Ishikawa (cell line): ENCODE measurements around the gene RNF121.

Experiments
- CEBPB ChIP-seq: IDR thresholded peaks from 2 replicates; pipeline ENCODE4 v1.6.1; 2012
- CREB1 ChIP-seq: IDR thresholded peaks from 2 replicates; pipeline ENCODE4 v1.6.1; 2012; ENCODE audit warnings: low read depth
- EGR1 ChIP-seq: IDR thresholded peaks from 2 replicates; pipeline ENCODE4 v1.6.1; 2012
- EP300 ChIP-seq: IDR thresholded peaks from 2 replicates; pipeline ENCODE4 v1.6.1; 2012; ENCODE audit warnings: borderline replicate concordance
- FOXM1 ChIP-seq: IDR thresholded peaks from 2 replicates; pipeline ENCODE4 v1.6.1; 2012; ENCODE audit warnings: low read depth, borderline replicate concordance
- MAX ChIP-seq: IDR thresholded peaks from 2 replicates; pipeline ENCODE4 v1.6.1; 2012
- NFIC ChIP-seq: IDR thresholded peaks from 2 replicates; pipeline ENCODE4 v1.6.1; 2012
- RAD21 ChIP-seq: IDR thresholded peaks from 2 replicates; pipeline ENCODE4 v1.6.1; 2012; ENCODE audit warnings: low read depth
- REST ChIP-seq: IDR thresholded peaks from 2 replicates; pipeline ENCODE4 v1.6.1; 2012; ENCODE audit warnings: low read depth, mild to moderate bottlenecking
- TAF1 ChIP-seq: IDR thresholded peaks from 2 replicates; pipeline ENCODE4 v1.6.1; 2012; ENCODE audit warnings: low read depth, mild to moderate bottlenecking
- TCF12 ChIP-seq: IDR thresholded peaks from 2 replicates; pipeline ENCODE4 v1.6.1; 2012; ENCODE audit warnings: low read depth
- TEAD4 ChIP-seq: IDR thresholded peaks from 2 replicates; pipeline ENCODE4 v1.6.1; 2012
- USF1 ChIP-seq: IDR thresholded peaks from 2 replicates; pipeline ENCODE4 v1.6.1; 2012
- YY1 ChIP-seq: IDR thresholded peaks from 2 replicates; pipeline ENCODE4 v1.6.1; 2012; ENCODE audit warnings: low read depth
- ZBTB7A ChIP-seq: IDR thresholded peaks from 2 replicates; pipeline ENCODE4 v1.6.1; 2012; ENCODE audit warnings: low read depth

RNF121 gene

DNA sequence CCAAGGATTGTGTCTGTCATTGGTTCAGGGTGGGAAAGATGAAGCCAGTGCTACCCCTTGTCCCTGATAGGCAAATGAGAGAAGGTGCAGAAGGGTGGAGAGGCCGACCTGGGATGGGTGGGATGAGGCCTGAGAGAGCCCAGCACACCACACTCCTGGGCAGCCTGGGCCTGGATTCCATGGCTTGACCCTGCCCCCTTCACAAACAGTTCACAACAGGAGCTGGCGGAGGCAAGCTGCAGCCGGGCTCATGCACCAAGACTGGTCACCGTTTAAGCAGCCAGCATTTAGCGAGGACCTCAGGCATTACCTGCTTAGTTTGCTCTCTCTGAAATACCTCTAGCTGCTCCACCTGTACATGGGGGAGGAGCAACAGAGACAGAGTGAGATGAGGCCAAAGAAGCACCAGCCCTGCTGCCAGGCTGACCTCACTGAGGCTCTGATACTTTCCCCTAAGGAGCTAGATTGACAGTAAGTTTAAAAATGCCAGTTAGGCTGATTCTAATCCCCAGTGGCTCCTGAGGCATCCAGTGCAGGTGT lies 83.3 kb downstream of the RNF121 start:
- TF ChIP-seq RAD21 (no peak), EP300 (no peak)

DNA sequence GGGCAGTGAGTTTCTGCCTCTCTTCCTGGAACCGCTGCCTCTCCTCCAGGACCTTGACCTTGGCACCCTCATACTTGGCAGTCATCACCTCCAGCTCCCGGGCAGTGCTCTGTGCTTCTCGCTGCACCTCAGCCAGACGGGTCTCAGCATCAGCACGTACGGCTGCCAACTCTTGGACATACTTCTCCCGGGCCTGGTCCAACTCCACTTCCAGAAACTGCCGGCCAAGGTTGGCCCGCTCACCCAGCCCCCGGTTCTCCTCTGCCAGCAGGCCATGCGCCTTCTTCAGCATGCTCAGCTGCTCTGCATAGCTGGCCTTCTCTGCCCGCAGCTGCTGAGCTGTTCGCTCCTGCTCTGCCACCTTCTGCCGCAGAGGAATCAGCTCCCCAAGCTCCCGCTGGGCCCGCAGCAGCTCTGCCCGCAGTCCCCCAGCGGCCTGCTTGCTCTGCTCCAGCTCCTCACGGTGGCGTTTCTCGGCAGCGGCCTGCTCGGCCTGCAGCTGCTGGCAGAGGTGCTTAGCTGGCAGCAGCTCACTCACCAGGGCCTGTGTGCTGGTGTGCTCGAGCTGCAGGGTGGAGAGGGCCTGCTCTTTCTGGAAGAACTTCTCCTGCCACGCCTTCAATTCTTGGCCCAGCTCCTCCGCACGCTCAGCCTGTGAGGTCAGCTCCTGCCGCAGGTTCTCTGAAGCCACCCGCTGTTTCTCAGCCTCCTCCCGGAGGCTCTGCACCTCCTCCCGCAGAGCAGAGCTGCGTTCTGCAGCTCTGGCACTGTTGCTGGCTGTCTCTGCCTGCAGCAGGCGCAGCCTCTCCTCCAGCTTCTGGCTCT lies 84.3 kb downstream of the RNF121 start:
- TF ChIP-seq TCF12 (peak; percentile 90), USF1 (no peak), YY1 (peak; percentile 62), ZBTB7A (0 out of 2 replicates have a peak, but pooled peaks have one; percentile 44), RAD21 (no peak; the same call in 1 of the 2 replicates), NFIC (peak; percentile 89), EP300 (peak; percentile 88), FOXM1 (no peak), MAX (peak; percentile 84), CREB1 (no peak), REST (peak; percentile 9; the same call in 1 of the 2 replicates), TEAD4 (peak; percentile 84)

DNA sequence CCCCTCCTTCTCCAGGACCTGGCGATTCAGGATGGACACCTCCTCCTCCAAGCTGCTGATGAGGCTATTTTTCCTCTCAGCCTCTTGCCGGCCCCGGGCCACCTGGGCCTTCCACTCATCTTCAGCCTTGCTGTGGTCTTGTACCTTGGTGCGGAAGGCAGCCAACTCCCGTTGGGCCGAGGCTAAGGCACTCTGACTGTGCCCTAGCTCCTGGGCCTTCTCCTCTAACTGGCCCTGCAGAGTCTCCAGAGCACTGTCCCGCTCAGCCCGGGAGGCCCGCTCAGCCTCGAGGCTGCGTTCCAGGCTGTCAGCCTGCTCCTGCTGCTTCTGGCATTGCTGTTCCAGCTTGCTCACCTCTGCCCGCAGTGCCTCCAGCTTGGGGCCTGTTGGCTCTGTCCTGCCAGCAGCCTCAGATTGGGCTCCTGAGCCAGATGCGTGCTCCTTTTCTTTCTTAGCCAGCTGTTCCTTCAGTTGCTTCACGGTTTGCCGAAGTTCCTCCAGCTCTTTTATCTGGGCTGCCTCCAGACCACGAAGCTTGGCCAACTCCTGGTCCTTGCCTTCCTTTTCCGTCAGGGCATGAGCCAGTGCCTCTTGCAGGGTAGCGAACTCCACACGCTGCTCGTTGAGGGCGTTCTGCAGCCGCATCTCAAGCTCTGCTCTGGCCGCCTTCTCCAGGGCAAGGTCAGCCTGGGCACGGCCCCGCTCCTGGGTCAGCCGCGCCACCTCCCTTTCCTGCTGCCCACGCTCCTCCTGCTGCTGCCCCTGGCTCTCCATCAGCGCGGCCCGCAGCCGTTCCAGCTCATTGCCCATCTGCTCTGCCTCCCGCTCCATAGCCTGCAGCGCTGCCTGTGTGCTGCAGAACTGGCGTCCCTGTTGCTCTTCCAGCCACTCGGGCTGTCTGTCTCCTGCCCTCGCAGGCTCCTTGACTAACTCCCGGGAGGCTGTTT lies 85.2 kb downstream of the RNF121 start:
- TF ChIP-seq RAD21 = no peak
- peak; percentile 23; the same call in 1 of the 2 replicates for TF ChIP-seq TEAD4
- no peak for TF ChIP-seq USF1
- TF ChIP-seq YY1 = peak; percentile 68; the same call in 1 of the 2 replicates
- no peak for TF ChIP-seq CEBPB
- peak; percentile 78 for TF ChIP-seq NFIC
- peak; percentile 38 for TF ChIP-seq EP300
- peak; percentile 50 for TF ChIP-seq MAX
- peak; percentile 79 for TF ChIP-seq EGR1
- peak; percentile 60 for TF ChIP-seq TCF12
- TF ChIP-seq ZBTB7A = peak; percentile 41; the same call in 1 of the 2 replicates
- no peak for TF ChIP-seq TAF1
- TF ChIP-seq REST = no peak
- TF ChIP-seq FOXM1 = no peak
- 0 out of 2 replicates have a peak, but pooled peaks have one; percentile 12 for TF ChIP-seq CREB1

GRCh38 chr11:72014761-72015320 lies 86.0 kb downstream of the RNF121 start:
- TF ChIP-seq NFIC (no peak), FOXM1 (no peak), TCF12 (no peak), CEBPB (no peak), EP300 (no peak), TEAD4 (peak; percentile 4; the same call in 1 of the 2 replicates)

GRCh38 chr11:72015511-72016061 lies 86.7 kb downstream of the RNF121 start:
- no peak for TF ChIP-seq TEAD4
- TF ChIP-seq RAD21 = peak; percentile 52
